G401.6 (cell line): ENCODE data around the gene EDA.
"Not testable (repeated sequence)": the region's sequence is repeated elsewhere in the genome, so short reads cannot be mapped to it uniquely, and the experiment has no call there.

Experiments
- FAIRE-seq: peaks from 2 replicates; lab custom pipeline; 2012; peaks lifted over from hg19 to GRCh38; lab: Jason Lieb, UNC

Gene EDA

DNA sequence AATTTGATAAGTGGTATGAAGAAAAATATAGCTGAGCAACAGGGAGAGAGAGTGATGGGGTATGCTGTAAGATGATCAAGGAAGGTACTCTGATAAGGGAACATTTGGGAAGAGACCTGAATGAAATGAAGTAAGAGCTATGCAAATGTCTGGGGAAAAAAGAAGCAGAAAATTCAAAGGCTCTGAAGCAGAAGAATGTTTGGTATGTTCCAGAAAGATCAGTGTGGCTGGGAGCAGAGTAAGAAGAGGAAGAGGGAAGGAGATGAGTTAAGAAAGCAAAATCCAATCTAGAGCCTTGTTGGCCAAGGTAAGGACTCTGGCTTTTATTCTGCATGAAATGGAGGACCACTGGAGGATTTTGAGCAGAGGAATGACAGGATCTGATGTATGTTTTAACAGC is 343.8 kb downstream of the EDA start:
- FAIRE-seq: no peak

- no peak for FAIRE-seq
Observed at GRCh38 chrX:69961365-69962072, 345.6 kb downstream of the EDA start.

DNA sequence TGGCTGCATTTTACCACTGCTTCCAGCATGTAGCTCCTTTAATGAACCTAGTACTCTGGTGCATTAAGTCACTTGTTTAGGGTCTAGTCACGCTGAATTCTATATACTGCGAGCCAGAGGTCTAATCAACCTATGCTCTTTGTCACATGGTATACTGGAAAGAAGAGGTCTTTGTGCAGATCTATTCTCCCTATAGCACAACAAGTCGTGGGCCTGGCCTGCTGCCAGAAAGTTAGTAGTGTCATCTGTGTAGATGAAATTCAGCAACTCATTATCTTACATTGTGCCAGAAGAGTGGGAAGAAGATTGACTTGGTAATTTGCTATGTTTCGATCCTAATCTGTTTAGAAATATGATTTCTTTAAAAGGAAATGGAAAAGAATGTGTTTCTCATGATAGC is 353.0 kb downstream of the EDA start:
- FAIRE-seq: no peak

GRCh38 chrX:69969460-69969859 is 353.5 kb downstream of the EDA start:
- no peak for FAIRE-seq

GRCh38 chrX:69987691-69988090 is 371.8 kb downstream of the EDA start:
- FAIRE-seq: no peak

DNA sequence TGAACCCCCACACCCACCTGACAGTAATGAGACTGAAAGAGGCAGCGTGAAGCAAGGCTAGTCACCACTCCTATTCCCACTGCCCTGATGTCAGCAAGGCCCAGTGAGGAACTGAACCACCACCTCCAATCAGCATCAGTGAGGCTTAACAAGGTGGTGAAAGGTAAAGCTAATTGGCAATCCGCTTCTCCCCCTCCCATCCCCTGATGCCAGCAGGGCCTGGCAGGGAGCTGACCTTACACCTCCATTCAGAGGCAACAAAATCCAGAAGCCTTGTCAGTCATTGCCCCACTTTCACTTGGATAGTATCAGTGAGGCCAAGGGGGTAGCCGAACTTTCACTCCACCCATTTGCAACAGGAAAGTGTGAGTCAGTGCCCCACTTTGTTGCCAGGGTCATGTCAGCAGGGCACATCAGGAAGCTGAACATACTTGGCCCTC is 373.1 kb downstream of the EDA start:
- FAIRE-seq: no peak

DNA sequence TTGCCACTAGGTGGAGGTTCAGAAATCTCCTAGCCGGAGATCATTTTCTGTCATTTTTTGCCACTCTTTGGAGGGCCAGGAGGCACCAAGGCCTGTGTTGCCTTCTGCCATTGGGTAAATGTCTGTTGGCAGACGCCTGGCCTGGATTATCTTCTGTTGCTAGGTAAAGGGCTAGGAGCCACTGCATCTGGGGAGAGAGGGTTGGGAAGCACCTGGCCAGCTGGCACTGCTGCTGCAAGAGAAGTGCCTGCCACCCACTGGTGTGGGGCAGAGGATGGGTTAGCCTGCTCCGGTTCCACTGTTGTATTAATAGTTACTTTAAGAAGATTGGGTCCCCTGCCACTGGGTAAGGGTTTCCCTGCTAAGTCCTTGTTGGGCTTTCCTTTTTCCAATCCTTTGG is 375.8 kb downstream of the EDA start:
- FAIRE-seq: no peak

- FAIRE-seq: no peak
Observed at GRCh38 chrX:69993494-69993893, 377.6 kb downstream of the EDA start.

DNA sequence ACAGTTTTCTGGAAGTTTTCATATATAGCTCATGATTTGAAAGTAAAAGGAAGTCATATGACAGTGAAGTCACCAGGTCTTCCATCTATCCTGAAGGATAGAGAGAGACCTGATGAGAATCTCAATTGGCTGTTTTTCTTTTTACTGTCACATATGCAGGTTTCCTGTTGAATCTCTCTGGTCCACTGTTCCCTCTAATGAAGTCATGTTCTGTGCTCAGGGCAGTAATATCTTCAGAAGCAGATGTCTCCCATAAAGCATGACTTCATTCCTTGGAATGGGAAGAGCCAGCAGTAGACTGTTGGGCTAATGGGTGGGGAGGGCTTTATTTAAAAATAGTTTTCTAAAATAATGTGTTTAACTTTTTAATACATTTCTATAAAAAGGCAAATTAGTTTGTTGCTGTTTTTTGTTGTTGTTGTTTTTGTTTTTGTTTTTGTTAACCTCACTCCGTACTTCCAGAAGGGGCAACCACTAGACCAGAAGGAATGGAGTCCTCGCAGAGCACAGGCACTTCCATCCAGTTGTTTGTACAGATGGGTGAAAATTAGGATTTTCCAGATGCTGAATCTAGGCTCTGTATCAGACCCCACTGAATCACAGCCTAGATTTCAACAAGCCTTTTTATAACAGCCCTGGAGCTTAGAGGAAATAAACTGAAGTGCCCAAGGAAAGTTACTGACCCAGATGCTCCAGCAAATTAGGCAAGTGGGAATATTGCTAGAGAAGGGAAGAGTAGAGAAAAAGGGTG is 379.6 kb downstream of the EDA start:
- no peak for FAIRE-seq

DNA sequence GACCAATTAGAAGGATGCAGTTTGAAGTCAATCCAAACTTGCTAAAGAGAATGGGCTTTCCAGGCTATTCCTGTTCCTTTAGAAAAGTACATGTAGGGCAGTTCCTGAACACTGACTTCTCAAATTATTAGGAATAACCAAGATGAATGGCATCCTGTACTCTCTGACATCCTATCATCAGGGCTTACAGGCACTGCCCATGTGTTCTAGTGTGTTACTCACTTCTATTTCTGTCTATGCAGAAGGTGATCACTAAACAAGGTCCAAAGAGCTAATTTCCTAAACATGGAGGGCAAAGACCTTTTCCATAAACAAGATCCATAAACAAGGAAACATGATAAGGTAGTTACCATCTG is 380.2 kb downstream of the EDA start:
- no peak for FAIRE-seq

- not testable (repeated sequence) for FAIRE-seq
Observed at GRCh38 chrX:69998299-69998698, 382.4 kb downstream of the EDA start.

DNA sequence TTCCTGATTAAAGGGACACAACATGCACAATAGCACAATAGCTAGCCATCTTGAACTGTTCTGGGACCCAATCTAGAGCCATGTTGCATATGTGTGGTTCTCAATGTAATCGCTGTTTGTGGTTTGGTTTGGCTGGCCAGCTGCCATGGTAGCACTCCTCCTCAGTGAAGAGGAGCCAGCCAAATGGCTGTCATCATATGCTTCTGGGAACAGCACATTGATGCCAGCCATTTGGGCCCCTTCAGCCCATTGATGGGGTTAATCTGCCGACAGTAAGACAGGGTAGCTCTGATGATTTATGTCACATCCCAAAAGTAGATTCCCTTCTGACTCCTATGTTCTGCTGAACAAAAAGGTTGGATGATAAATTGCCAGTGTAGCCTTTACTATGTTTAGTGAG is 385.4 kb downstream of the EDA start:
- FAIRE-seq: no peak

DNA sequence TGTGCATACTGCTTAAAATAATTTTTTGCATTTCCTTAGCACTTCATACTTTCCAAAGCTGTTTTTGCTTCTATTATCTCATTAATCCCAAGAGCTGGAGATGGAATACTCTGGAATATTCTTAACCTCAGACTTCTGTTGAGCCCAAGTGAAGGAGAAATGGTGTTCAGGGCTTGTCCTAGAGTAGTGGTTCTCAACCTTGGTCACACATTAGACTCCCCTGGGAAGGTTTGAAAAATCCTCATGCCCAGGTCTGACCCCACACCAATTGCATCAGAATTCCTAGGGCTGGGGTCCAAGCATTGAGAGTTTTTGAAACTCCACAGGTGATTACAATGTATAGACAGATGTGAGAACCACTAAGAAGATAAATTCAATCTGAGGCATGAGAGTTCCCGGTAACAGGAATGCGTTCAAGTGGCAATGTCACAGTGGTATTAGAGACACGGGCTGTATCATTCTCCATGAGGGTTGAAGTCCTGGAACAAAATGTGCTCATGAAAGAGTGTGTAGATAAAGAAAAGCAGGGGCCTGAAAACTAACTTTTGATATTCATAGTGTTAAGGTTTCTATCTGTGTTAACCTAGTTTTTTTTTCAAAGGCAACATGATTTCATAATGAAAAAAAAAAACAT is 385.9 kb downstream of the EDA start:
- no peak for FAIRE-seq

- FAIRE-seq: no peak
Observed at GRCh38 chrX:70007946-70008345, 392.0 kb downstream of the EDA start.

DNA sequence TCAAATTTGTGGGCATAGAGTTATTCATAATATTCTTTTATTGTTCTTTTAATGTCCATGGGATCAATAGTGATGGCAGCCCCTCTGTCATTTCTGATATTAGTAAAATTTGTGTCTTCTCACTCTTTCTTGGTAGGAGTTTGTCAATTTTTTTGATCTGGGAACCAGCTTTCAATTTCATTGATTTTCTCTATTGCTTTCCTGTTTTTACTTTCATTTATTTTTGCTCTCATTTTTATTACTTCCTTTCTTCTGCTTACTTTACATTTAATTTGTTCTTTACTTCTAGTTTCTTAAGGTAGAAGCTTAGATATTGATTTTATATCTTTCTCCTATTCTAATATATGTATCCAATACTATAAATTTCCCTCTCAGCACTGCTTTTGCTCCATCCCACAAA is 393.1 kb downstream of the EDA start:
- no peak for FAIRE-seq

- no peak for FAIRE-seq
Observed at GRCh38 chrX:70009970-70010369, 394.1 kb downstream of the EDA start.

- FAIRE-seq: no peak
Observed at GRCh38 chrX:70012756-70013155, 396.8 kb downstream of the EDA start.

- no peak for FAIRE-seq
Observed at GRCh38 chrX:70013466-70014381, 397.8 kb downstream of the EDA start.

GRCh38 chrX:70016513-70016912 is 400.6 kb downstream of the EDA start:
- FAIRE-seq: no peak

GRCh38 chrX:70022616-70023015 is 406.7 kb downstream of the EDA start:
- FAIRE-seq: no peak

GRCh38 chrX:70025464-70025863 is 409.6 kb downstream of the EDA start:
- no peak for FAIRE-seq

DNA sequence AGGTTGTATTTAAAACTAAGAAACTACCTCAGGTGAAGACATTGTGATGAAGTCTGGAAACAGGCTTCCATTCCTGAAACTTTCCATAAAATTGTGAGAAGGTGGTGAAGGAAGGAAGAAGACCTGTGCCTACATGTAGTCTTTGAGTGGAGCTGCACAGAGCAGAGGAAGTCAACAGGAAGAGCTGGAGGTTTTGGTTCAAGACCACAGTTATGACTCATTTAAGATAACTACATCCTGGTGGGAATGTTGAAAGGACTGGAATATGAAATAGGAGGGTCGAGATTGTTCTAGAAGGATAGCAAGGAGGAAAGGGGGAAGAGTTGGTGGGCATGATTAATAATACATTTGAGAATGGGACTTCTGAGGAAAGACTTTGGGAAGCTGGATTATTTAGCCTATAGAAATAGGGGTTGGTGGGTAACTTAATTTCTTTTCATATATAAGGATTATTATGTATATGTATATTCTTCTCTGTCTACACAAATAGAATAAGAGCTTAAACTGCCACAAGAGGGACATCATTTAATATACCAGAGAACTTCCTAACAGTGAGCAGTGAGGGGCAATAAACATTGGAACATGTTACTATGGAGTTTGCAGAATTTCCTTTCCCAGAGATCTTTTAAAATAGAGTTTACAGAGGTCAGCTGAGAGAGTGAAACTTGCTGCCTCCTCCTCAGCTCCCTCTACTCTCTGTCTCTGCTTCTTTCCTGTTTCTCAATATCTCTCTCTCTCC is 410.4 kb downstream of the EDA start:
- no peak for FAIRE-seq
